Islet precursor cell (in vitro differentiated cells): ENCODE data around the gene CAP2.
A peak's percentile ranks its signal among the peaks of the same experiment; 100 is the strongest.

Source experiments
- DNase-seq: peaks from one replicate; pipeline ENCODE4 v3.0.0-alpha.2; 2018

CAP2 gene

GRCh38 chr6:17392978-17393891 lies at the start of gene CAP2:
CAP2 (plus strand) TSS chr6:17393595; CDS start chr6:17421556, 27,961 bp downstream.
- peak; percentile 94 for DNase-seq

- DNase-seq, result no peak
Measured at GRCh38 chr6:17347012-17347411, 46.4 kb upstream of the CAP2 start.

GRCh38 chr6:17349427-17349826 lies 44.0 kb upstream of the CAP2 start:
- no peak for DNase-seq

- DNase-seq, result no peak
Measured at GRCh38 chr6:17352302-17352701, 41.1 kb upstream of the CAP2 start.

GRCh38 chr6:17353440-17354175 lies 39.8 kb upstream of the CAP2 start:
- DNase-seq, result no peak

GRCh38 chr6:17354700-17355403 lies 38.5 kb upstream of the CAP2 start:
- DNase-seq, result no peak

- no peak for DNase-seq
Measured at GRCh38 chr6:17355404-17355774, 38.0 kb upstream of the CAP2 start.

GRCh38 chr6:17358515-17358914 lies 34.9 kb upstream of the CAP2 start:
- DNase-seq, result no peak

GRCh38 chr6:17360564-17360963 lies 32.8 kb upstream of the CAP2 start:
- no peak for DNase-seq

GRCh38 chr6:17361013-17361412 lies 32.4 kb upstream of the CAP2 start:
- no peak for DNase-seq

- DNase-seq, result no peak
Measured at GRCh38 chr6:17365961-17366360, 27.4 kb upstream of the CAP2 start.

GRCh38 chr6:17367868-17368267 lies 25.5 kb upstream of the CAP2 start:
- DNase-seq, result no peak

GRCh38 chr6:17381424-17382147 lies 11.8 kb upstream of the CAP2 start:
- DNase-seq, result no peak

- no peak for DNase-seq
Measured at GRCh38 chr6:17385660-17386059, 7.7 kb upstream of the CAP2 start.

- DNase-seq, result no peak
Measured at GRCh38 chr6:17388365-17388764, 5.0 kb upstream of the CAP2 start.

GRCh38 chr6:17389274-17389847 lies 4.0 kb upstream of the CAP2 start:
- no peak for DNase-seq

- no peak for DNase-seq
Measured at GRCh38 chr6:17390276-17390675, 3.1 kb upstream of the CAP2 start.

- DNase-seq, result no peak
Measured at GRCh38 chr6:17391976-17392375, 1.4 kb upstream of the CAP2 start.

GRCh38 chr6:17393892-17394631 lies 667 bp downstream of the CAP2 start:
- DNase-seq, result peak; percentile 93

- DNase-seq, result no peak
Measured at GRCh38 chr6:17395112-17395511, 1.7 kb downstream of the CAP2 start.

- DNase-seq, result no peak
Measured at GRCh38 chr6:17396256-17396655, 2.9 kb downstream of the CAP2 start.

GRCh38 chr6:17397764-17398194 lies 4.4 kb downstream of the CAP2 start:
- no peak for DNase-seq
